IgD-negative memory B cell (primary cell): ENCODE data around the gene ZNF670. TPM values are rescaled to one million over a fixed set of nuclear protein-coding genes. Genes with fewer than 3 reads are reported as not detected.
"Not testable (repeated sequence)": the region's sequence is repeated elsewhere in the genome, so short reads cannot be mapped to it uniquely, and the experiment has no call there.

ENCODE experiments used
- H3K27ac Mint-ChIP-seq, 3 donors: one replicate each; pipeline ENCODE4 v1.8.0; 2020 to 2022; ENCODE audit warnings: mild to moderate bottlenecking in 3 of 3, mixed read lengths in 3 of 3, moderate library complexity in 1 of 3
- H3K27me3 Mint-ChIP-seq: one replicate; pipeline ENCODE4 v1.8.0; 2021; ENCODE audit warnings: mixed read lengths
- H3K36me3 Mint-ChIP-seq: one replicate; pipeline ENCODE4 v1.8.0; 2020; ENCODE audit warnings: mild to moderate bottlenecking, mixed read lengths
- H3K4me1 Mint-ChIP-seq, 3 donors: one replicate each; pipeline ENCODE4 v1.8.0; 2020 to 2022; ENCODE audit warnings: mixed read lengths in 3 of 3, mild to moderate bottlenecking in 1 of 3
- H3K4me3 Mint-ChIP-seq, 4 donors: one replicate each; pipeline ENCODE4 v1.8.0; 2020 to 2022; ENCODE audit warnings: mild to moderate bottlenecking in 4 of 4, mixed read lengths in 4 of 4, moderate library complexity in 3 of 4
- H3K9me3 Mint-ChIP-seq, 3 donors: one replicate each; pipeline ENCODE4 v1.8.0; 2020 to 2021; ENCODE audit warnings: mixed read lengths in 3 of 3, mild to moderate bottlenecking in 1 of 3
- polyA plus RNA-seq: library from polyadenylated mRNA; unstranded; fragments of 300-500 nt; fragmentation: Illumina TruSeq; gene quantifications from one replicate; pipeline ENCODE4 v1.2.3, GENCODE V29; 2021

The ZNF670 gene
- polyA plus RNA-seq, 1 donor from 2014 or later: 3.3 TPM

- Mint-ChIP-seq H3K4me1 (peaks cover 0 to 1% (median 0%) of the 10 kb centered on the region in 3 donors), H3K36me3 (peaks cover 23% of the 10 kb centered on the region), H3K9me3 (peaks cover 13 to 50% (median 36%) of the 10 kb centered on the region in 3 donors), H3K27me3 (no peaks in the 10 kb centered on the region), H3K4me3 (no peak overlapping the region), H3K27ac (no peak overlapping the region)
These were observed 35.2 kb downstream of the ZNF670 start for GRCh38 chr1:247043406-247043805.

GRCh38 chr1:247037511-247038320 lies 40.9 kb downstream of the ZNF670 start:
- Mint-ChIP-seq H3K4me1 (no peaks in the 10 kb centered on the region), H3K4me3 (no peak overlapping the region), H3K36me3 (peaks cover 36% of the 10 kb centered on the region), H3K27ac (no peak overlapping the region), H3K9me3 (peaks cover 20 to 52% (median 49%) of the 10 kb centered on the region in 3 donors), H3K27me3 (no peaks in the 10 kb centered on the region)

DNA sequence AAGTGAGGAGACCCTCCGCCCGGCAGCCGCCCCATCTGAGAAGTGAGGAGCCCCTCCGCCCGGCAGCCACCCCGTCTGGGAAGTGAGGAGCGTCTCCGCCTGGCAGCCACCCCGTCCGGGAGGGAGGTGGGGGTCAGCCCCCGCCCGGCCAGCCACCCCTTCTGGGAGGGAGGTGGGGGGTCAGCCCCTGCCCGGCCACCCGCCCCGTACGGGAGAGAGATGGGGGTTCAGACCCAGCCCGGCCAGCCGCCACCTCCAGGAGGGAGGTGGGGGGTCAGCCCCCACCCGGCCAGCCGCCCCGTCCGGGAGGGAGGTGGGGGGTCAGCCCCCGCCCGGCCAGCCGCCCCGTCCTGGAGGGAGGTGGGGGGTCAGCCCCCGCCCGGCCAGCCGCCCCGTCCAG lies 46.3 kb downstream of the ZNF670 start:
- Mint-ChIP-seq H3K9me3 (peaks cover 13 to 45% (median 43%) of the 10 kb centered on the region in 3 donors), H3K36me3 (peaks cover 18% of the 10 kb centered on the region)
- H3K27ac Mint-ChIP-seq, H3K27me3 Mint-ChIP-seq, H3K4me1 Mint-ChIP-seq, H3K4me3 Mint-ChIP-seq: not testable (repeated sequence)

Other genes starting within 250 kb of the ZNF670 start
- 16.0 TPM for gene AHCTF1, start 146.9 kb downstream of the ZNF670 start, polyA plus RNA-seq
- 0.36 TPM for gene ZNF695, start 70.8 kb downstream of the ZNF670 start, polyA plus RNA-seq
- gene ZNF669, start 25.5 kb upstream of the ZNF670 start, polyA plus RNA-seq: 26.5 TPM
- gene ZNF124, start 93.2 kb upstream of the ZNF670 start, polyA plus RNA-seq: 4.2 TPM
- not detected for gene VN1R5, start 177.3 kb upstream of the ZNF670 start, polyA plus RNA-seq